CD4-positive, alpha-beta memory T cell (primary cell): ENCODE data around the gene RPIA. TPM values are rescaled to one million over a fixed set of nuclear protein-coding genes. Genes with fewer than 3 reads are reported as not detected.

Source experiments
- polyA plus RNA-seq, 2 donors: library from polyadenylated mRNA; unstranded; fragments of 300-500 nt; fragmentation: Illumina TruSeq; gene quantifications; one replicate each; pipeline ENCODE4 v1.2.3, GENCODE V29; 2021
- total RNA-seq, 2 experiments: library from RNA; stranded (reverse); gene quantifications; one replicate each; pipeline ENCODE4 v1.2.3, GENCODE V29; 2021

RPIA gene
- total and polyA plus RNA-seq, 4 experiments from 2014 or later, result 20.9 to 44.5 (median 33.7) TPM

Other genes with a start within 250 kb of the RPIA start
- gene FOXI3, start 239.0 kb upstream of the RPIA start, total RNA-seq, result not detected
- gene FOXI3, start 239.0 kb upstream of the RPIA start, polyA plus RNA-seq, result not detected
- gene EIF2AK3, start 64.2 kb upstream of the RPIA start, total RNA-seq, result 10 to 100 TPM; 30.9 to 31.0 TPM
- gene EIF2AK3, start 64.2 kb upstream of the RPIA start, polyA plus RNA-seq, result 10 to 100 TPM in 1 of 2 donors, 1 to 10 TPM in 1; 1.3 to 10.1 TPM